Peyer's patch (tissue), 4 donors: ENCODE results near the gene IFITM5.

Source experiments
- CTCF ChIP-seq, 6 experiments: fragments of 450-650 bp in 4 of 6; fragments of 200-600 bp in 2 of 6; sonication (generic) in 1 of 6; IDR thresholded peaks; one replicate each; pipeline ENCODE4 v1.5.1; 2017 to 2019; ENCODE audit warnings: antibody characterized with exemption in 6 of 6, mild to moderate bottlenecking in 3 of 6, moderate library complexity in 1 of 6
- POLR2A ChIP-seq, 2 donors: fragments of 450-650 bp; IDR thresholded peaks; one replicate each; pipeline ENCODE4 v1.5.1; 2017; ENCODE audit warnings: antibody characterized with exemption in 2 of 2, mild to moderate bottlenecking in 2 of 2, moderate library complexity in 2 of 2

DNA sequence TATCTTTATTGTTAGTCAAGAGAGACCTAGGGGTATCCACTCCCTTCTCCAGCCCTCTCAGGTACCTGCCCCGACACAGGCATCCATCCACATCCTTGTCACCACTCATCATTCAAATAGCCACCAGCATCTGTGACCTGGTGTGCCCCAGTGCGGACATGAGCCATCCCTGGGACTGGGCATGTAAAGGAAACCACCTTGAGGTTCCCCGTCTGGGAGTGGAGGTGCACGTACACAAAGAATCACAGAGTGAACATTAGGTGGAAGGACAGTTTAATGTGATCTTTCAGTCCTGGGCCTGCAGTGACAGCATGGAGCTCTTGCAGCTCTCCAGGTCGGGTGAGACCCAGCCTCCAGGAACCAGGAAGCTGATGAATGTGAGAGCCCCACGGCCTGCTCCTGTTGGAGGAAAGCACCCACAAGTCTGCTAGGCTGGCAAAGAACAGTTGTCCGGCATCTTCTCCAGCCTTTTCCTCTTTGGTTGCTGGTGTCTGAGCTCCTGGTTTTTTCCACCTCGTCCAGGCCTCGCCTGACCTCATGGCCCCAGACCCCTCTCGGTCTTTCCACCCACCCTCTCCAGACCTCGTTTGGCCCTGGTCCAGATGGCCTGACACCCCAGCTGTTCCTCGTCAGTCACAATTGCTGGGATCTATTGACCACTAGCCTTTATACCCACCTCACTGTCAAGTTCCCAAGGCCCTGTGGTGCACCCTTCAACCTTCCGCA is 46.0 kb downstream of the IFITM5 start:
- TF ChIP-seq CTCF (IDR thresholded peaks at IDR 0.05): no peak
- TF ChIP-seq POLR2A (IDR thresholded peaks at IDR 0.05): no peak
